Measurements from ENCODE around the gene PSMD3. TPM values are rescaled to one million over a fixed set of nuclear protein-coding genes. Genes with fewer than 3 reads are reported as not detected.
A peak's percentile ranks its signal among the peaks of the same experiment; 100 is the strongest.
"Not testable (repeated sequence)": the region's sequence is repeated elsewhere in the genome, so short reads cannot be mapped to it uniquely, and the experiment has no call there.

PSMD3 gene
- total and polyA plus RNA-seq, 9 donors, result 67.6 to 110 (median 94.3) TPM

DNA sequence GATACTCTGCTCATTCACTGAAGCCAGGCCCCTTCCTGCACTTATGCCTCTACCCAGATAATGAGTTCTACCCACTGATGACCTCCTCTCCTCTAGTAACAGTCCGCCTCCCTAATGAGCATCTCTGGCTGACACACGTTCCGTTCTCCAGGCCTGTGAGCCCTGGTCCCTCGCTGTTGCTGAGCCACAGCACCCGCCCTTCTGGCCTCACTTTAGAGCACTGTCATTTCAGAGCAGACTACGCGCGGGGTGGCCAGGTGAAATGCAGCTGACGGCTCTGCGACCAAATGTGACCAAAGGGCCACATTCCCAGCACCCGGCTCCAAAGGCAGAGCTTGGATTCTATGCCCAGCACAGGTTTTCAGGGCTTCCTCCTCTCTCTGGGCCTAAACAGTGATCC, 13.8 kb downstream of the PSMD3 start:
- H3K27me3 ChIP-seq (ENCODE audit: control insufficient read depth, insufficient read depth, low read length), result no peaks in the 10 kb centered on the region
- DNase-seq, result no peak
- H3K36me3 ChIP-seq (ENCODE audit: control insufficient read depth, insufficient read depth, low read length), result peaks cover 77% of the 10 kb centered on the region
- H3K27ac ChIP-seq (ENCODE audit: low read length), result peak overlapping the region; percentile 33
- H3K9me3 ChIP-seq (replicated peaks; ENCODE audit: control insufficient read depth, low read depth, low read length), result no peaks in the 10 kb centered on the region
- H3K4me3 ChIP-seq (ENCODE audit: low read length), result no peak overlapping the region
- H3K4me1 ChIP-seq (ENCODE audit: control insufficient read depth, insufficient read depth, low read length), result peaks cover 6% of the 10 kb centered on the region
- 92% methylated on average over 11 of the region's 11 CpGs for WGBS (ENCODE audit: insufficient coverage)

DNA sequence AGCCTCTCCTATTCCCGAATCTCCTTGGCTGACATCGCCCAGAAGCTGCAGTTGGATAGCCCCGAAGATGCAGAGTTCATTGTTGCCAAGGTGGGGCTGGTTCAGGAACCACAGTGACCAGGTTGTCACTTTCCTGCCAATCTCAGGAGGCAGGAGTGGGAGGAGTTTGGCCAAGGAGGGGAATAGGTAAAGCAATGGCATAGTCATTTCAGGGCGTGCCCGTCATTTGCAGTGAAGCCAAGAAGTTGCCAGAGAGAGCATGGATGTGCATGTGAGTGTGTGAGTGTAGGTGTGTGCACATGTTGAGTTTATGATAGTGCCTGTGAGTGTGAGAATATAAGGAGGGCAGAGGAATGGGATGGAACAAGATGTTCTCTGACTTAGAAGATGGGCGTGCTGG, 14.8 kb downstream of the PSMD3 start:
- H3K9me3 ChIP-seq (replicated peaks; ENCODE audit: control insufficient read depth, low read depth, low read length), result no peaks in the 10 kb centered on the region
- no peak overlapping the region for H3K4me3 ChIP-seq (ENCODE audit: low read length)
- peak overlapping the region; percentile 11 for H3K27ac ChIP-seq (ENCODE audit: low read length)
- no peaks in the 10 kb centered on the region for H3K27me3 ChIP-seq (ENCODE audit: control insufficient read depth, insufficient read depth, low read length)
- DNase-seq, result no peak
- H3K4me1 ChIP-seq (ENCODE audit: control insufficient read depth, insufficient read depth, low read length), result peaks cover 6% of the 10 kb centered on the region
- H3K36me3 ChIP-seq (ENCODE audit: control insufficient read depth, insufficient read depth, low read length), result peaks cover 67% of the 10 kb centered on the region
- WGBS (ENCODE audit: insufficient coverage), result 98% methylated on average over 6 of the region's 6 CpGs

DNA sequence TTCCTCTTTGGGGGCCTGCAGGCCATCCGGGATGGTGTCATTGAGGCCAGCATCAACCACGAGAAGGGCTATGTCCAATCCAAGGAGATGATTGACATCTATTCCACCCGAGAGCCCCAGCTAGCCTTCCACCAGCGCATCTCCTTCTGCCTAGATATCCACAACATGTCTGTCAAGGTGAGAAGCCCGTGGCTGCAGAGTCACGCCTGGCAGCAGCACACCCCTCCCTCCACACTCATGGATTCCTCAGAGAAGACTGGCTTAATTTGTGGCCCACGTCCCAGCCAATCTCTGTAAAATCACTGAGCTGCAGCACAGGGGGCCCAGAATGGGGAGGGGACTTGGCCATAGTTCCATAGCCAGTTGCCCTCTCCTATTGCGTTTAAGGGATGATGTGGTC, 15.6 kb downstream of the PSMD3 start:
- WGBS (ENCODE audit: insufficient coverage), result 79% methylated on average over 2 of the region's 8 CpGs
- H3K27ac ChIP-seq (ENCODE audit: low read length), result no peak overlapping the region

DNA sequence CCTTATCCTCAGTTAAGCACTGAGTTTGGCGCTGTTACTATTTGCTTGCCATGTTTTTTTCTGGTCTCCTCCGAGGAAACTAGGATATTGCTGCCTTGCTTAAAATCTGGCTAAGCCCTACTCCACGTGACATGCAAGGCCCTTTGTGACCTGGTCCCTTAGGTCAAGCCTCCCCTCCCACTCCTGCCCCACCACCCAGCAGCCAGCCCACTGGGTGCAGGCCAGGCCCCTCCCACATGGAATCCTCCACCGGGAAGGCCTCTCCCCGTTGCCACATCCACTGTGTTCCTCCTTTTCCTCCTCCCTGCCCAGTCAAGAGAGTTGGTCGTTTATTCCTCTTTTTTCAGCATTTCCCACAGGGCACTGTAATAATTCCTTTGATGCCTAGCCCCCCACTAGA, 16.2 kb downstream of the PSMD3 start:
- H3K4me1 ChIP-seq (ENCODE audit: control insufficient read depth, insufficient read depth, low read length), result peaks cover 6% of the 10 kb centered on the region
- 41% methylated on average over 5 of the region's 6 CpGs for WGBS (ENCODE audit: insufficient coverage)
- H3K9me3 ChIP-seq (replicated peaks; ENCODE audit: control insufficient read depth, low read depth, low read length), result no peaks in the 10 kb centered on the region
- H3K36me3 ChIP-seq (ENCODE audit: control insufficient read depth, insufficient read depth, low read length), result peaks cover 54% of the 10 kb centered on the region
- no peak overlapping the region for H3K27ac ChIP-seq (ENCODE audit: low read length)
- H3K4me3 ChIP-seq (ENCODE audit: low read length), result no peak overlapping the region
- H3K27me3 ChIP-seq (ENCODE audit: control insufficient read depth, insufficient read depth, low read length), result no peaks in the 10 kb centered on the region
- DNase-seq, result no peak

More for the DNA sequence above, 15.6 kb downstream of the PSMD3 start:
- H3K4me1 ChIP-seq (ENCODE audit: control insufficient read depth, insufficient read depth, low read length), result peaks cover 6% of the 10 kb centered on the region
- H3K36me3 ChIP-seq (ENCODE audit: control insufficient read depth, insufficient read depth, low read length), result peaks cover 60% of the 10 kb centered on the region
- no peak overlapping the region for H3K4me3 ChIP-seq (ENCODE audit: low read length)
- DNase-seq, result no peak
- H3K27me3 ChIP-seq (ENCODE audit: control insufficient read depth, insufficient read depth, low read length), result no peaks in the 10 kb centered on the region
- H3K9me3 ChIP-seq (replicated peaks; ENCODE audit: control insufficient read depth, low read depth, low read length), result no peaks in the 10 kb centered on the region

DNA sequence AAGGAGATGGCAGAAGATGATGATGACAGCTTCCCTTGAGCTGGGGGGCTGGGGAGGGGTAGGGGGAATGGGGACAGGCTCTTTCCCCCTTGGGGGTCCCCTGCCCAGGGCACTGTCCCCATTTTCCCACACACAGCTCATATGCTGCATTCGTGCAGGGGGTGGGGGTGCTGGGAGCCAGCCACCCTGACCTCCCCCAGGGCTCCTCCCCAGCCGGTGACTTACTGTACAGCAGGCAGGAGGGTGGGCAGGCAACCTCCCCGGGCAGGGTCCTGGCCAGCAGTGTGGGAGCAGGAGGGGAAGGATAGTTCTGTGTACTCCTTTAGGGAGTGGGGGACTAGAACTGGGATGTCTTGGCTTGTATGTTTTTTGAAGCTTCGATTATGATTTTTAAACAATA, 16.9 kb downstream of the PSMD3 start:
- WGBS (ENCODE audit: insufficient coverage), result no CpG with 5 or more reads among the region's 4 CpGs
- Histone ChIP-seq H3K36me3 (ENCODE audit: control insufficient read depth, insufficient read depth, low read length) (peaks cover 47% of the 10 kb centered on the region), H3K9me3 (replicated peaks; ENCODE audit: control insufficient read depth, low read depth, low read length) (no peaks in the 10 kb centered on the region), H3K4me1 (ENCODE audit: control insufficient read depth, insufficient read depth, low read length) (peaks cover 6% of the 10 kb centered on the region), H3K27me3 (ENCODE audit: control insufficient read depth, insufficient read depth, low read length) (no peaks in the 10 kb centered on the region), H3K4me3 (ENCODE audit: low read length) (no peak overlapping the region), H3K27ac (ENCODE audit: low read length) (no peak overlapping the region)
- DNase-seq, result no peak

DNA sequence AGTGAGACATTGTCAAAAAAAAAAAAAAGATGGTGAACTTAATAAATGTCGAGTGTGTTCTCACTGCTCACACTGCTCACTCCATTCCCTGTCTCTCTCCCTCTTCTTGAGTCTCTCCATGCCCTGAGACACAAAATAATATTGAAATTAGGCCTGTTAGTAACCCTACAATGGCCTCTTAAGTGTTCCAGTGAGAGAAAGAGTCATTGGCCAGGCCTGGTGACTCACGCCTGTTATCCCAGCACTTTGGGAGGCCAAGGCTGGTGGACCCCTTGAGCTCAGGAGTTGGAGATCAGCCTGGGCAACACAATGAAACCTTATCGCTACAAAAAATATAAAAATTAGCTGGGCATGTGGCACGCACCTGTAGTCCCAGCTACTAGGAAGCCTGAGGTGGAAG, 18.5 kb downstream of the PSMD3 start:
- no peaks in the 10 kb centered on the region for H3K27me3 ChIP-seq (ENCODE audit: control insufficient read depth, insufficient read depth, low read length)
- H3K27ac ChIP-seq (ENCODE audit: low read length), result no peak overlapping the region
- H3K4me1 ChIP-seq (ENCODE audit: control insufficient read depth, insufficient read depth, low read length), result peaks cover 3% of the 10 kb centered on the region
- DNase-seq, result no peak
- H3K4me3 ChIP-seq (ENCODE audit: low read length), result no peak overlapping the region
- 72% methylated on average over 2 of the region's 4 CpGs for WGBS (ENCODE audit: insufficient coverage)
- no peaks in the 10 kb centered on the region for H3K9me3 ChIP-seq (replicated peaks; ENCODE audit: control insufficient read depth, low read depth, low read length)
- peaks cover 31% of the 10 kb centered on the region for H3K36me3 ChIP-seq (ENCODE audit: control insufficient read depth, insufficient read depth, low read length)

DNA sequence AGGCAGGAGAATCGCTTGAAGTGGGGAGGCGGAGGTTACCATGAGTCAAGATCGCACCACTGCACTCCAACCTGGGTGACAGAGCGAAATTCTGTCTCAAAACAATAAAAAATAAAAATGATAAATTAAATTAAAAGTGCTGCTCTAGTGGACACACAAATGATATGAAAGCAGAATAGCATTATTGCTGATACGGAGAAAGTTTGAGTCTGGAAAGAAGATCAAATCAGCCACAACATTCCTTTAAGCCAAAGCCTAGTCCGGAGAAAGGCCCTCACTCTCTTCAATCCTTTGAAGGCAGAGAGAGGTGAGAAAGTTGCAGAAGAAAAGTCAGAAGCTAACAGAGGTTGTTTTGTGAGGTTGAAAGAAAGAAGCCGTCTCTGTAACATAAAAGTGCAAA, 19.6 kb downstream of the PSMD3 start:
- Histone ChIP-seq H3K4me3 (ENCODE audit: low read length) (no peak overlapping the region), H3K27ac (ENCODE audit: low read length) (no peak overlapping the region), H3K36me3 (ENCODE audit: control insufficient read depth, insufficient read depth, low read length) (peaks cover 20% of the 10 kb centered on the region), H3K9me3 (replicated peaks; ENCODE audit: control insufficient read depth, low read depth, low read length) (no peaks in the 10 kb centered on the region), H3K4me1 (ENCODE audit: control insufficient read depth, insufficient read depth, low read length) (peaks cover 2% of the 10 kb centered on the region), H3K27me3 (ENCODE audit: control insufficient read depth, insufficient read depth, low read length) (no peaks in the 10 kb centered on the region)
- 100% methylated on average over 1 of the region's 7 CpGs for WGBS (ENCODE audit: insufficient coverage)
- DNase-seq, result no peak

DNA sequence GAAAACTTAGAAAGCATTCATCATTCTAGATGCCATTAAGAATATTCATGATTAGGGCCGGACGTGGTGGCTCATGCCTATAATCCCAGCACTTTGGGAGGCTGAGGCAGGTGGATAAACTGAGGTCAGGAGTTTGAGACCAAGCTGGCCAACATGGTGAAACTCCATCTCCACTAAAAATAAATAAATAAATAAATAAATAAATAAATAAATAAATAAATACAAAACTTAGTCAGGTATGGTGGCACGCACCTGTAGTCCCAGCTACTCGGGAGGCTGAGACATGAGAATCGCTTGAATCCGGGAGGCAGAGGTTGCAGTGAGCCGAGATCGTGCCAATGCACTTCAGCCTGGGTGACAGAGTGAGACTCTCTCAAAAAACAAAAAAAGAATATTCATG, 20.7 kb downstream of the PSMD3 start:
- not testable (repeated sequence) for H3K4me1 ChIP-seq (ENCODE audit: control insufficient read depth, insufficient read depth, low read length); H3K9me3 ChIP-seq (replicated peaks; ENCODE audit: control insufficient read depth, low read depth, low read length); DNase-seq; H3K27ac ChIP-seq (ENCODE audit: low read length); H3K27me3 ChIP-seq (ENCODE audit: control insufficient read depth, insufficient read depth, low read length); H3K4me3 ChIP-seq (ENCODE audit: low read length)
- WGBS (ENCODE audit: insufficient coverage), result no CpG with 5 or more reads among the region's 8 CpGs
- peaks cover 10% of the 10 kb centered on the region for H3K36me3 ChIP-seq (ENCODE audit: control insufficient read depth, insufficient read depth, low read length)

DNA sequence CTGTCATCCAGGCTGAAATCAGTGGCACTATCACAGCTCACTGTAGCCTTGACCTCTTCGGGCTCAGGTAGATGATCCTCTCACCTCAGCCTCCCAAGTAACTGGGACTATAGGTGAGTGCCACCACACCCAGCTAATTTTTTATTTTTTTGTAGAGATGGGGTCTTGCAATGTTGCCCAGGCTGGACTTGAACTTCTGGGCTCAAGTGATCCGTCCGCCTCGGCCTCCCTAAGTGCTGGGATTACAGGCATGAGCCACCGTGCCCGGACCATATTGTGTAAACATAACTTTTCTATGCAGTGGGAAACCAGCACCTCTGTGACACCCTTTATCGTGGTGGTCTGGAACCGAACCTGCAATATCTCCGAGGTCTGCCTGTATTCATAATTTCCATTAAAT, 23.5 kb downstream of the PSMD3 start:
- 89% methylated on average over 8 of the region's 9 CpGs for WGBS (ENCODE audit: insufficient coverage)
- Histone ChIP-seq H3K4me3 (ENCODE audit: low read length) (no peak overlapping the region), H3K27me3 (ENCODE audit: control insufficient read depth, insufficient read depth, low read length) (no peaks in the 10 kb centered on the region), H3K9me3 (replicated peaks; ENCODE audit: control insufficient read depth, low read depth, low read length) (no peaks in the 10 kb centered on the region), H3K36me3 (ENCODE audit: control insufficient read depth, insufficient read depth, low read length) (no peaks in the 10 kb centered on the region), H3K27ac (ENCODE audit: low read length) (no peak overlapping the region), H3K4me1 (ENCODE audit: control insufficient read depth, insufficient read depth, low read length) (no peaks in the 10 kb centered on the region)
- no peak for DNase-seq

DNA sequence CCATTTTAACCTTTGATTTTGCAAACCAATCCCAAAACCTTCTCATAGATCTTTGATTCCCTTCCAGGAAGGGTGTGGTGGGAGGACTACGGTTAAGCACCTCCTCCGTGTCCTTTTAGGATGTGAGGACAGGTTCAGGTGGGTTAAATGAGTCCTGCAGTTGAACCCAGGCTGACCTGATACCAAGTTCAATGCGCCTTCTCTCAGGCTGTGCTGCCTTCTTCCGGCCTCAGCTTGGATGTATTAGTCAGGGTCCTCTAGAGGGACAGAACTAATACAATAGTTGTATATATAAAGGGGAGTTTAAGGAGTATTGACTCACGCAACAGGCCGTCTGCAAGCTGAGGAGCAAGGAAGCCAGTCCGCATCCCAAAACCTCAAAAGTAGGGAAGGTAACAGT, 24.1 kb downstream of the PSMD3 start:
- Histone ChIP-seq H3K4me1 (ENCODE audit: control insufficient read depth, insufficient read depth, low read length) (no peaks in the 10 kb centered on the region), H3K4me3 (ENCODE audit: low read length) (no peak overlapping the region), H3K36me3 (ENCODE audit: control insufficient read depth, insufficient read depth, low read length) (no peaks in the 10 kb centered on the region), H3K27ac (ENCODE audit: low read length) (no peak overlapping the region), H3K27me3 (ENCODE audit: control insufficient read depth, insufficient read depth, low read length) (no peaks in the 10 kb centered on the region), H3K9me3 (replicated peaks; ENCODE audit: control insufficient read depth, low read depth, low read length) (no peaks in the 10 kb centered on the region)
- 91% methylated on average over 4 of the region's 7 CpGs for WGBS (ENCODE audit: insufficient coverage)
- DNase-seq, result no peak

DNA sequence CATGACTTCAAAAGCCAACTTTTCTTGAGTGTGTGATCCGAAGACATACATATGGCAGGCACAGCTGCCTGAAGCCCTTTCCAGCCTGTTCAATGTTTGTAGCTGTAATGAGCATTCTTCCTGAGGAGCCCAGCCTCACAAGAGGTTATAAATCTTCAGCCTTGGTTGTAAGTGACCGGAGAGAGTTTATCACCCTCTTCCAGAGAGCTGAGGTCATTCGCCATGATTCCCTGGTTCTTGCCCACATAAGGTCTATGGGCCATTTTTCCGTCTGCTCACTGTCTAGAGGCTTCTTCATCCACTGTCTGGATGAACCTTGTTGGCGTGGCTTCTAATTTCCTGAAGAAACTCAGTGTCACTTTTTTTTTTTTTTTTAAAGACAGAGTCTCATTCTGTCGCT, 24.9 kb downstream of the PSMD3 start:
- no peak for DNase-seq
- H3K27ac ChIP-seq (ENCODE audit: low read length), result no peak overlapping the region
- H3K27me3 ChIP-seq (ENCODE audit: control insufficient read depth, insufficient read depth, low read length), result no peaks in the 10 kb centered on the region
- no peaks in the 10 kb centered on the region for H3K4me1 ChIP-seq (ENCODE audit: control insufficient read depth, insufficient read depth, low read length)
- no peak overlapping the region for H3K4me3 ChIP-seq (ENCODE audit: low read length)
- H3K9me3 ChIP-seq (replicated peaks; ENCODE audit: control insufficient read depth, low read depth, low read length), result no peaks in the 10 kb centered on the region
- no peaks in the 10 kb centered on the region for H3K36me3 ChIP-seq (ENCODE audit: control insufficient read depth, insufficient read depth, low read length)
- 56% methylated on average over 4 of the region's 6 CpGs for WGBS (ENCODE audit: insufficient coverage)

Data from muscle of leg (tissue), 11 donors.